ENCODE results near the gene ZNF678. TPM values are rescaled to one million over a fixed set of nuclear protein-coding genes. Genes with fewer than 3 reads are reported as not detected.

ZNF678 gene
- total and polyA plus RNA-seq, 2 of the 4 experiments (the other 2 are of a cell fraction) = 1.3 to 4.8 TPM

DNA sequence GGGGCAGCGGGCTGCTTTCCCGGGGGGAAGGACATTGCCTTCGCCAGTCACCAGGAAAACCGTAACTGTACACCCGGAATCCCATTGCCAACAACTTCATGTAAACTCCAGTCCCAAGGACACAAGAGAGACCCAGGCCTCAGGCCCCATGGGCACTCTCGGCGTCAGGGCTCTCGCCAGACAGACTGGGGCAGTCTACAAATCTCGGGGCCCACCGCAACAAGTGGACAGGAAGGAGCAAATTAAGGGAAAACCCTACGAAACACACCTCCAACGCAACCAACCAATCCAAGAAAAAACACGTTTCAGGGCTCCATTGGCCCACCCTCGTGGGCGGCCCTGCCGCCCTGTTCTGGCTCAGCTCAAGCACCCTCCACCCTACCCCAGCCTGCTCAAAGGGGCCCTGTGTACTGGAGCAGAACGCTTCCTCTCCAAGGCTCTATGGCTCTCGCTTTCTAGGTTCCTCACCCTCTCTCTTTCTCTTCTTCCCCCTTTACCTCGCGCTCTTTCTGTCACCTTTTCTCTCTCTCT is 4.6 kb upstream of the ZNF678 start:
- DNase-seq (no peak), ATAC-seq (ENCODE audit: low read depth) (no peak)
- Histone ChIP-seq H3K56ac (ENCODE audit: extremely low read depth, insufficient read depth, low read length) (no peak overlapping the region), H2BK5ac (ENCODE audit: low read depth, low read length, poor library complexity, severe bottlenecking) (no peak overlapping the region), H3K27me3 (ENCODE audit: control insufficient read depth, insufficient read depth, low read length) (peaks cover 16% of the 10 kb centered on the region), H3K27ac (ENCODE audit: insufficient read depth, low read length) (no peak overlapping the region), H3K9me1 (ENCODE audit: insufficient read depth, low read length) (no peaks in the 10 kb centered on the region), H2AK5ac (ENCODE audit: low read depth, low read length) (no peak overlapping the region), H2AFZ (replicated peaks; ENCODE audit: low read length, poor library complexity) (no peak overlapping the region), H4K8ac (ENCODE audit: low read depth in 2 of 2, low read length in 2 of 2) (no peak overlapping the region), H4K91ac (ENCODE audit: insufficient read depth, low read depth, low read length) (no peak overlapping the region), H2BK15ac (ENCODE audit: low read depth, low read length) (no peak overlapping the region), H3K18ac (ENCODE audit: low read depth, low read length) (no peak overlapping the region), H2BK20ac (ENCODE audit: low read depth, low read length) (no peak overlapping the region), H3K9ac (ENCODE audit: low read depth, low read length) (no peak overlapping the region), H2AK9ac (replicated peaks; ENCODE audit: low read depth, low read length, poor library complexity) (no peak overlapping the region), H3K14ac (replicated peaks; ENCODE audit: low read depth, low read length) (no peak overlapping the region), H3K4me3 (ENCODE audit: insufficient read depth, low read depth, low read length) (no peak overlapping the region), H3K23ac (ENCODE audit: low read depth, low read length) (no peak overlapping the region), H3K9me3 (ENCODE audit: control insufficient read depth, insufficient read depth, low read length) (peaks cover 21% of the 10 kb centered on the region), H3K4me2 (ENCODE audit: low read depth, low read length) (no peak overlapping the region), H3K4ac (ENCODE audit: low read depth, low read length) (no peak overlapping the region), H3K36me3 (ENCODE audit: control insufficient read depth, insufficient read depth, low read length) (no peaks in the 10 kb centered on the region), H3K4me1 (ENCODE audit: control insufficient read depth, insufficient read depth, low read length) (no peaks in the 10 kb centered on the region), H2BK120ac (ENCODE audit: low read depth, low read length) (no peak overlapping the region), H3K79me1 (ENCODE audit: low read depth in 1 of 2, low read length in 2 of 2) (peaks cover 0 to under 1% of the 10 kb centered on the region in 2 experiments; a peak in 1 of 4 replicates), H4K5ac (ENCODE audit: low read depth, low read length) (no peak overlapping the region), H4K20me1 (ENCODE audit: insufficient read depth, low read length) (no peaks in the 10 kb centered on the region)
- ChIA-PET POLR2A (ENCODE audit: unreplicated experiment) (no interaction called here), CTCF (no interaction called here)
- dilution Hi-C loops (cut with HindIII; ENCODE audit: low sequenced_read_pairs, unreplicated experiment) = no loop called here
- intact Hi-C loops (cut with micrococcal nuclease) = no loop called here
- no TSS peak for BruUV-seq (replicated peaks)
- TF ChIP-seq CHD1 (IDR thresholded peaks at IDR 0.05; ENCODE audit: low read depth, low read length) = no peak
- TF ChIP-seq MAFK (IDR thresholded peaks at IDR 0.05; ENCODE audit: low read depth, low read length) = no peak
- no peak for TF ChIP-seq CEBPB (IDR thresholded peaks at IDR 0.05; ENCODE audit: low read depth, low read length)
- TF ChIP-seq, protein P1, sequence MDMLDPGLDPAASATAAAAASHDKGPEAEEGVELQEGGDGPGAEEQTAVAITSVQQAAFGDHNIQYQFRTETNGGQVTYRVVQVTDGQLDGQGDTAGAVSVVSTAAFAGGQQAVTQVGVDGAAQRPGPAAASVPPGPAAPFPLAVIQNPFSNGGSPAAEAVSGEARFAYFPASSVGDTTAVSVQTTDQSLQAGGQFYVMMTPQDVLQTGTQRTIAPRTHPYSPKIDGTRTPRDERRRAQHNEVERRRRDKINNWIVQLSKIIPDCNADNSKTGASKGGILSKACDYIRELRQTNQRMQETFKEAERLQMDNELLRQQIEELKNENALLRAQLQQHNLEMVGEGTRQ (IDR thresholded peaks at IDR 0.05; ENCODE audit: low read depth, low read length) = no peak
- no peak for TF ChIP-seq RAD21 (IDR thresholded peaks at IDR 0.05; ENCODE audit: low read length)
- TF ChIP-seq POLR2A (IDR thresholded peaks at IDR 0.05; ENCODE audit: low read depth, low read length) = no peak
- TF ChIP-seq MXI1 (IDR thresholded peaks at IDR 0.05; ENCODE audit: borderline replicate concordance, low read depth, low read length) = no peak
- no peak for TF ChIP-seq SMC3 (IDR thresholded peaks at IDR 0.05; ENCODE audit: low read depth, low read length)
- no peak for TF ChIP-seq FOS (IDR thresholded peaks at IDR 0.05; ENCODE audit: low read depth, low read length)
- TF ChIP-seq MAZ (IDR thresholded peaks at IDR 0.05; ENCODE audit: borderline replicate concordance, low read depth, low read length) = no peak
- TF ChIP-seq, protein P2, sequence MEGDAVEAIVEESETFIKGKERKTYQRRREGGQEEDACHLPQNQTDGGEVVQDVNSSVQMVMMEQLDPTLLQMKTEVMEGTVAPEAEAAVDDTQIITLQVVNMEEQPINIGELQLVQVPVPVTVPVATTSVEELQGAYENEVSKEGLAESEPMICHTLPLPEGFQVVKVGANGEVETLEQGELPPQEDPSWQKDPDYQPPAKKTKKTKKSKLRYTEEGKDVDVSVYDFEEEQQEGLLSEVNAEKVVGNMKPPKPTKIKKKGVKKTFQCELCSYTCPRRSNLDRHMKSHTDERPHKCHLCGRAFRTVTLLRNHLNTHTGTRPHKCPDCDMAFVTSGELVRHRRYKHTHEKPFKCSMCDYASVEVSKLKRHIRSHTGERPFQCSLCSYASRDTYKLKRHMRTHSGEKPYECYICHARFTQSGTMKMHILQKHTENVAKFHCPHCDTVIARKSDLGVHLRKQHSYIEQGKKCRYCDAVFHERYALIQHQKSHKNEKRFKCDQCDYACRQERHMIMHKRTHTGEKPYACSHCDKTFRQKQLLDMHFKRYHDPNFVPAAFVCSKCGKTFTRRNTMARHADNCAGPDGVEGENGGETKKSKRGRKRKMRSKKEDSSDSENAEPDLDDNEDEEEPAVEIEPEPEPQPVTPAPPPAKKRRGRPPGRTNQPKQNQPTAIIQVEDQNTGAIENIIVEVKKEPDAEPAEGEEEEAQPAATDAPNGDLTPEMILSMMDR (conservative IDR thresholded peaks at IDR 0.05; ENCODE audit: low read depth, low read length) = no peak
- TF ChIP-seq NFE2L2 (IDR thresholded peaks at IDR 0.05; ENCODE audit: low read depth, low read length) = no peak
- TF ChIP-seq, protein P3, sequence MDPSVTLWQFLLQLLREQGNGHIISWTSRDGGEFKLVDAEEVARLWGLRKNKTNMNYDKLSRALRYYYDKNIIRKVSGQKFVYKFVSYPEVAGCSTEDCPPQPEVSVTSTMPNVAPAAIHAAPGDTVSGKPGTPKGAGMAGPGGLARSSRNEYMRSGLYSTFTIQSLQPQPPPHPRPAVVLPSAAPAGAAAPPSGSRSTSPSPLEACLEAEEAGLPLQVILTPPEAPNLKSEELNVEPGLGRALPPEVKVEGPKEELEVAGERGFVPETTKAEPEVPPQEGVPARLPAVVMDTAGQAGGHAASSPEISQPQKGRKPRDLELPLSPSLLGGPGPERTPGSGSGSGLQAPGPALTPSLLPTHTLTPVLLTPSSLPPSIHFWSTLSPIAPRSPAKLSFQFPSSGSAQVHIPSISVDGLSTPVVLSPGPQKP (IDR thresholded peaks at IDR 0.05; ENCODE audit: borderline replicate concordance, low read depth, low read length) = no peak
- TF ChIP-seq BHLHE40 (IDR thresholded peaks at IDR 0.05; ENCODE audit: low read depth, low read length) = no peak
- TF ChIP-seq RFX5 (IDR thresholded peaks at IDR 0.05; ENCODE audit: low read depth, low read length) = no peak
- no peak for TF ChIP-seq RCOR1 (IDR thresholded peaks at IDR 0.05; ENCODE audit: insufficient replicate concordance, low read length)
- in situ Hi-C loops (cut with MboI; ENCODE audit: low sequenced_read_pairs) = no loop called here
- 79% methylated on average over 2 of the region's 20 CpGs; no CpG with 5 or more reads in 1 of the 2 experiments for WGBS, 2 experiments (ENCODE audit: extremely low coverage in 2 of 2, insufficient read length in 1 of 2)
